GM19193 (cell line): Measurements from ENCODE around the gene MAGED2.

ENCODE experiments used
- POLR2A ChIP-seq: IDR thresholded peaks from 4 replicates; pipeline ENCODE4 v1.6.1; 2011; ENCODE audit not compliant: insufficient read depth, insufficient read length; ENCODE audit errors: extremely low read depth

Gene MAGED2

GRCh38 chrX:54807524-54808108 is at the start of gene MAGED2:
Gene MAGED2 (plus strand): TSS chrX:54807745. CDS start chrX:54809332, 1,587 bp downstream.
- TF ChIP-seq POLR2A: no peak

GRCh38 chrX:54758114-54759055 is 49.2 kb upstream of the MAGED2 start:
- TF ChIP-seq POLR2A: no peak

GRCh38 chrX:54776061-54776460 is 31.5 kb upstream of the MAGED2 start:
- TF ChIP-seq POLR2A: no peak

- TF ChIP-seq POLR2A: no peak
Measured at GRCh38 chrX:54776987-54777672, 30.4 kb upstream of the MAGED2 start.

GRCh38 chrX:54785901-54786300 is 21.6 kb upstream of the MAGED2 start:
- no peak for TF ChIP-seq POLR2A

GRCh38 chrX:54786967-54787366 is 20.6 kb upstream of the MAGED2 start:
- TF ChIP-seq POLR2A: no peak

GRCh38 chrX:54788446-54788845 is 19.1 kb upstream of the MAGED2 start:
- TF ChIP-seq POLR2A: no peak

- TF ChIP-seq POLR2A: no peak
Measured at GRCh38 chrX:54794028-54794427, 13.5 kb upstream of the MAGED2 start.

GRCh38 chrX:54794795-54795194 is 12.8 kb upstream of the MAGED2 start:
- TF ChIP-seq POLR2A: no peak

- no peak for TF ChIP-seq POLR2A
Measured at GRCh38 chrX:54798137-54798536, 9.4 kb upstream of the MAGED2 start, which contains the start of gene ITIH6. Gene ITIH6 (minus strand): TSS chrX:54798255. CDS start chrX:54798210, 45 bp downstream.

- no peak for TF ChIP-seq POLR2A
Measured at GRCh38 chrX:54799046-54799445, 8.5 kb upstream of the MAGED2 start.

- no peak for TF ChIP-seq POLR2A
Measured at GRCh38 chrX:54808109-54808604, 612 bp downstream of the MAGED2 start.

- no peak for TF ChIP-seq POLR2A
Measured at GRCh38 chrX:54808605-54809483, 1.3 kb downstream of the MAGED2 start.

- TF ChIP-seq POLR2A: no peak
Measured at GRCh38 chrX:54810532-54810931, 3.0 kb downstream of the MAGED2 start.
